ENCODE measurements around the gene NMT1. TPM values are rescaled to one million over a fixed set of nuclear protein-coding genes. Genes with fewer than 3 reads are reported as not detected.
A peak's percentile ranks its signal among the peaks of the same experiment; 100 is the strongest.

The NMT1 gene
- total RNA-seq, 1 donor from 2014 or later: 118 TPM

DNA sequence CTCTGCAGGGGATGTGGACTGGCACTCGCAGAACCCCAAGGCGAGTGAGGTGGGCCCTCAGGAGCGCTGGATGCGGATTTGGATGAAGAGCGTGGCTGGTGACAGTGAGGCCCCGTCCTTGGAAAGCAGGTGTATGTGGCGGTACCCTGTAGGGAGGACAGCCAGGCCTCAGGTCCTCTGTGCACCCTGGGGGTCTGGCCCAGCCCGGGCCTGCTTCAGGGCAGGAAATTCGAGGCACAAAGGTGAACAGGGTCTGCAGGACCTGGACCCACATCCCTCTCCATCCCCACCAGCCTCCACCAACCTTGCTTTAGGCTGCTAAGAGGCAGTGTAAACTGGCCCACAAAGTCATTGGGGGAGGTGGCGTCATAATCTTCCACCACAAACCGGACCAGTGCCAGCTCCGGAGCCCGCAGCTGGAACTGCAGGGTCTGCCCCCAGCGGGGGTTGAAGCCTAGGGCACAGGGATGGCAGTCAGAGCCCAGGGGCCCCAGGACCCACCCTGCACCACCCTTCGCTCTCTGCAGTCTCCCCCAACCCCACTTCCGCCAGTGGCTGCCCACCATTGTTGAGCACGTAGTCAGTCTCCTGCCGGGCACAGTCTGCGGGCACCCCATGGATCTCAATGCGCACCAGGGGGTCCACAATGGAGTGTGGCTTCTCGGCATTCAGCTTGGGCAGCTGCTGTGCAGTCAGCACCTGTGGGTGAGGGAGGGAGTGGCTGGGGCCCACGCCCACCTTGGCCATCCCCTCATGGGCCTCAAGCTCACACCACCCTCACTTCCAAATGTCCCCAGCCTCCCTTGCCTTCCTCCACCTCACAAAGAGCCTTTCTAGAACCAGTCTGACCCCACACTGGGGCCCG, 51.7 kb downstream of the NMT1 start:
- H3K4me3 Mint-ChIP-seq: no peak overlapping the region
- no peak for DNase-seq (ENCODE audit: low read depth, low spot score)
- peaks cover 4% of the 10 kb centered on the region for H3K36me3 Mint-ChIP-seq (ENCODE audit: low read depth)
- TF ChIP-seq, protein P1, sequence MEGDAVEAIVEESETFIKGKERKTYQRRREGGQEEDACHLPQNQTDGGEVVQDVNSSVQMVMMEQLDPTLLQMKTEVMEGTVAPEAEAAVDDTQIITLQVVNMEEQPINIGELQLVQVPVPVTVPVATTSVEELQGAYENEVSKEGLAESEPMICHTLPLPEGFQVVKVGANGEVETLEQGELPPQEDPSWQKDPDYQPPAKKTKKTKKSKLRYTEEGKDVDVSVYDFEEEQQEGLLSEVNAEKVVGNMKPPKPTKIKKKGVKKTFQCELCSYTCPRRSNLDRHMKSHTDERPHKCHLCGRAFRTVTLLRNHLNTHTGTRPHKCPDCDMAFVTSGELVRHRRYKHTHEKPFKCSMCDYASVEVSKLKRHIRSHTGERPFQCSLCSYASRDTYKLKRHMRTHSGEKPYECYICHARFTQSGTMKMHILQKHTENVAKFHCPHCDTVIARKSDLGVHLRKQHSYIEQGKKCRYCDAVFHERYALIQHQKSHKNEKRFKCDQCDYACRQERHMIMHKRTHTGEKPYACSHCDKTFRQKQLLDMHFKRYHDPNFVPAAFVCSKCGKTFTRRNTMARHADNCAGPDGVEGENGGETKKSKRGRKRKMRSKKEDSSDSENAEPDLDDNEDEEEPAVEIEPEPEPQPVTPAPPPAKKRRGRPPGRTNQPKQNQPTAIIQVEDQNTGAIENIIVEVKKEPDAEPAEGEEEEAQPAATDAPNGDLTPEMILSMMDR (conservative IDR thresholded peaks at IDR 0.05): no peak
- no peak overlapping the region for H3K27ac Mint-ChIP-seq (ENCODE audit: unreplicated experiment)
- H3K27me3 Mint-ChIP-seq (ENCODE audit: low read depth): no peaks in the 10 kb centered on the region
- H3K9me3 Mint-ChIP-seq: no peaks in the 10 kb centered on the region
- no peaks in the 10 kb centered on the region for H3K4me1 Mint-ChIP-seq

DNA sequence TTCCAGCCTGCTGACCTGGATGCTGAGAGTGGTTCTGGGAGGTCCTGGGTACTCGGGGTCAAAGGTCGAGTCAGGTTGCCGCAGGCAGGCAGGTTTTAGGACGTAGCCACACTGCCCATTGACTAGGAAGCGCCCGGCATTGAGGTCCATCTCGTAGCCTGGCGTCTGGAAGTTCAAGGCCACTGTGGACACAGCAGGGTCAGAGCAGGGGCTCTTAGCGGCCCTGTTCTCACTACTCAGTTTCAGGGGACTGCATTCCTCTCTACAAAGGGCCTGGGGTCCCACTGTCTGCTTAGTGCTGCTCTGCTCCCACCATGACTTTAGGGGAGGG, 52.3 kb downstream of the NMT1 start:
- Mint-ChIP-seq H3K36me3 (ENCODE audit: low read depth) (peaks cover under 1% of the 10 kb centered on the region), H3K27me3 (ENCODE audit: low read depth) (no peaks in the 10 kb centered on the region), H3K27ac (ENCODE audit: unreplicated experiment) (no peak overlapping the region), H3K9me3 (no peaks in the 10 kb centered on the region), H3K4me1 (no peaks in the 10 kb centered on the region), H3K4me3 (no peak overlapping the region)
- TF ChIP-seq, protein P1 (conservative IDR thresholded peaks at IDR 0.05): no peak
- no peak for DNase-seq (ENCODE audit: low read depth, low spot score)

DNA sequence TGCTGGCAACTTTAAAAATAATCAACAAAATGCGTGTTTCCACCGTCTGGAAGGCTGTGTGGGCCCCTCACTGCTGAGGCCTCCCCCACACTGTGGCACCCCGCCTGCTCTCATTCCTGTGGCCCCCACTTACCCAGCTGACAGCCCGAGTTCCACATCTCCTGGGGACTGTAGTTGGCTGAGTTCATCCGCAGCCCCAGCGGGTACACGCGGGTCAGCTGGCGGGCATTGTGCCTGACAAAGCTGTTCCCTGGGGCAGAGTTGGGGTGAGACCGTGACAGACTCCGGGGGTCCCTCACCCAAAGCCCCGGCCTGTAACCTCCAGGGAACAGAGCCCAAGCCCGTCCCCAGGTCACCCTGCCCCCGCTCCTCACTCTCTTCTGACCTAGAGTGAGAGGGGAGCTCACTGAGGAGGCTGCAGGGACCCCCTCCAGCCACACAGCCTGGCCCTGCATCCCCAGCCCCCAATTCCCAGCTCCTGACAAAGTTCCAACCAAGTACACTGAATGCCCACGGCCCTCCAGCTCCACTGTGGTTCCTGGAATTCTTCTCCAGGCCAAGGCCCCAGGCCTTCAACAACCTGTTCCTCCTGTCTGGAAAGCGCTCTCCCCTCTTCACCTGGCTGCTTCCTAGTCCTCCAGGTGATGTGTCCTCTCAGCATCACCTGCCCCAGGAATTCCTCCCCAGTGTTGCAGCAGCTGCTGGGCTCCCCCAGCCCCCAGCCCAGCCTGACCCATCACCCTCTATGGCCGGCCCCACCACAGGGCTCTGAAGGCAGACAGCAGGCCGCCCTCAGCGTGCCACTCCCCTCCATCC, 53.2 kb downstream of the NMT1 start:
- Mint-ChIP-seq H3K36me3 (ENCODE audit: low read depth) (no peaks in the 10 kb centered on the region), H3K27ac (ENCODE audit: unreplicated experiment) (no peak overlapping the region), H3K27me3 (ENCODE audit: low read depth) (no peaks in the 10 kb centered on the region), H3K4me3 (no peak overlapping the region), H3K4me1 (no peaks in the 10 kb centered on the region), H3K9me3 (no peaks in the 10 kb centered on the region)
- no peak for DNase-seq (ENCODE audit: low read depth, low spot score)
- TF ChIP-seq, protein P1 (conservative IDR thresholded peaks at IDR 0.05): no peak

DNA sequence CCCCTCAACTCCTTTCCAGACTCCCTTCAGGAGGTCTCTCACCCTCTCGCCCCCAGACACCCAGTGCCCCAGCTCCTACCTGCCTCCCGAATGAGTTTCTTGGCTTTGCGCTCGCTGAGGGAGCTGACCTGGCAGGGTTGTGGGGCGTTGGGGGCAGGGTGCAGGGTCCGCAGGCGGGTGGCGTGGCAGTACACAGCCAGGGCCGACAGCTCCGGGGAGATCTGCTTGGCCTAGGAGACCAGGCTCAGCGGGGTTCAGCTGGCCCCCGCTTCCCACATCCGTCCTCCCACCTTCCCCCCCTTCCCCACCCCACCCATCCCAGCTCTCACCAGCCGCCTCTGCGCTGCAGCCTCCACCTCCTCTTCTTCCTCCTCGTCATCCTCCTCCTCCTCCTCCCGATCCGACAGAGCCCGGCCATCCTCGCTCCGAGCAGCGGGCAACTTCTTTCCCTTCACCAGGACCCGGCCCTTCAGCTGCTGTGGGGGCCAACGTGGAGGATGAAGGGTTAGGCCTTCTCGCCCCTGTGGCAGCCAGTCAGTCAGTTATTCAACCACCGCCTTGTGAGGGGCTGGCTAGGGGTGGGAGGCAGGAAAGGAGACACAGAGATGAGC, 54.0 kb downstream of the NMT1 start:
- no peaks in the 10 kb centered on the region for H3K4me1 Mint-ChIP-seq
- H3K36me3 Mint-ChIP-seq (ENCODE audit: low read depth): no peaks in the 10 kb centered on the region
- no peaks in the 10 kb centered on the region for H3K9me3 Mint-ChIP-seq
- no peaks in the 10 kb centered on the region for H3K27me3 Mint-ChIP-seq (ENCODE audit: low read depth)
- no peak overlapping the region for H3K4me3 Mint-ChIP-seq
- no peak for DNase-seq (ENCODE audit: low read depth, low spot score)
- H3K27ac Mint-ChIP-seq (ENCODE audit: unreplicated experiment): no peak overlapping the region
- TF ChIP-seq, protein P1 (conservative IDR thresholded peaks at IDR 0.05): no peak

DNA sequence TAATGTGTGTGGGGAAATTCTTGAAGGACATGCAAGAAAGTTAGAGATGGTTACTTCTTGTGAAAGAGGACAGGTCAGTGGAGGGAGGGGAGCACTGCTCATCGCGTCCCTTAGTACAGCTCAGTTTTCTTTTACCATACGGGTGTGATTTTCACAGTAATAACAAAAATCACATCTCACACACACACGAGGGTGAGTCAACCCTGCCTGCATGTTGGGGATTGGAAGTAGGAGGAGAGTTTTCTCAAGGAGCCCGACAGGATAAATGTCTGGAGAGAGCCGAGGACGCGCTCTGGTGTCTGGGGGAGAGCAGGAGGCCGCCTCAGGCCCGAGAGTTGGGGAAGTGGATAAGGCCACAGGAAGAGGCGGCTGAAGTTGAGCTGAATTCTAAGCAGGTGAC, 54.8 kb downstream of the NMT1 start:
- Mint-ChIP-seq H3K36me3 (ENCODE audit: low read depth) (no peaks in the 10 kb centered on the region), H3K27me3 (ENCODE audit: low read depth) (no peaks in the 10 kb centered on the region), H3K4me3 (no peak overlapping the region), H3K27ac (ENCODE audit: unreplicated experiment) (peak overlapping the region; percentile 2), H3K4me1 (no peaks in the 10 kb centered on the region), H3K9me3 (no peaks in the 10 kb centered on the region)
- DNase-seq (ENCODE audit: low read depth, low spot score): no peak
- TF ChIP-seq, protein P1 (conservative IDR thresholded peaks at IDR 0.05): no peak

Data from neural crest cell (in vitro differentiated cells).